HG02943 (cell line): Measurements from ENCODE around the gene ARMC9.
"Not testable (repeated sequence)": the region's sequence is repeated elsewhere in the genome, so short reads cannot be mapped to it uniquely, and the experiment has no call there.

ENCODE experiments used
- ATAC-seq: cut with Tn5 transposase; IDR thresholded peaks from one replicate; pipeline ENCODE4 v1.9.1; 2021; ENCODE audit warnings: mild to moderate bottlenecking, low read depth, moderate library complexity; ENCODE audit not compliant: unreplicated experiment

The ARMC9 gene

DNA sequence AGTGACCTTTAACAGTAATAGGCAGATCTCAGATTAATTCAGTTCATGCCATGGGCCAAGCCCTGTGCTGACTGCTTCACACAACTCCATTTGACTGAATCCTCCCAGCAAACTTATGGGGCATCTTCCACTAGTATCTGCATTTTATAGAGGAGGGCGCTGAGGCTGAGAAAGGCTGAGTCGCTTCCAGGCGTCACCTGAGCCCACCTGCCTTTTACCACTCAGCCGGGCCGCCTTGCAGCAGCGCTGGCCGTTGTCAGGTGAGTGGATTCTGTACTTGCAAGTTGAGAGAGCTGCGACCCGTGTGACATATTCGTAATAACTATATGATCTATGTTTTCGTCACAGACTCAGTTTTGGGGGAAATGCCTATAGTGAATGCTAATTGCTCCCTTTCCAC lies 137.8 kb downstream of the ARMC9 start:
- no peak for ATAC-seq

GRCh38 chr2:231336700-231337099 lies 138.3 kb downstream of the ARMC9 start:
- no peak for ATAC-seq

GRCh38 chr2:231337807-231338759 lies 139.7 kb downstream of the ARMC9 start:
- ATAC-seq: no peak

- no peak for ATAC-seq
These were observed 140.9 kb downstream of the ARMC9 start for GRCh38 chr2:231339316-231339715.

- no peak for ATAC-seq
These were observed 142.7 kb downstream of the ARMC9 start for GRCh38 chr2:231341100-231341499.

- ATAC-seq: no peak
These were observed 143.8 kb downstream of the ARMC9 start for GRCh38 chr2:231342061-231342711.

- ATAC-seq: no peak
These were observed 144.7 kb downstream of the ARMC9 start for GRCh38 chr2:231343006-231343710.

- no peak for ATAC-seq
These were observed 145.6 kb downstream of the ARMC9 start for GRCh38 chr2:231343988-231344387.

DNA sequence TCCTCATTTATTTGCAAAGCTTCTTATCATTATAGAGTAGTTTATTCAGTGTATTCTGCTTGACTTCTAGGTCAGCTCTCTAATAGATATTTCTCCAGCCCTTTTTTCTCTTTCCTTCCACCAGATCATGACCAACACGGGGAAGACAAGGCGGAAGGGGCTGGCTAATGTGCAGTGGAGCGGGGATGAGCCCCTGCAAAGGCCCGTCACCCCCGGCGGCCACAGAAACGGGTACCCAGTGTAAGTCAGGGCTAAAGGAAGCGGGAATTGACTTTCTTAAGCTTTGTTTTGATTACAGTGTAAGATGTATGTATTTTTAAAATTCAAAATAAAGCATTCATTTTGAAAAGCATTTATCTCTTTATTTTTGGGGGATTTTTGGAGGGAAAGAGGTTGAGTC lies 146.4 kb downstream of the ARMC9 start:
- no peak for ATAC-seq

GRCh38 chr2:231347081-231347480 lies 148.7 kb downstream of the ARMC9 start:
- no peak for ATAC-seq

GRCh38 chr2:231347638-231348037 lies 149.2 kb downstream of the ARMC9 start:
- no peak for ATAC-seq

DNA sequence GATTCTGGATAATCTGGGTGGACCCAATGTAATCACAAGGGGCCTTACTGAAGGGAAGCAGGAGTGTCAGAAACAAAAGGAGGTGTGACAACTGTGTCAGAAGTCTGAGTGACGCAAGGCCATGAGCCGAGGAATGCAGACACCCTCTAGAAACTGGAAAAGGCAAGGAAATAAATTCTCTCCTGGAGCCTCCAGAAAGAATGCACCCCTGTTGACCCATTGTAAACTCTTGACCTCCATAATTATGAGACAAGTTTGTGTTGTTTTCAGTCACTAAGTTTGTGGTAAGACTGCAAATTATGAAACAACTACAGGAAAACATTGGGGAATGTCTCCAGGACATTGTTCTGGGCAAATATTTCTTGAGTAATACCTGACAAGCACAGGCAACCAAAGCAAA lies 149.7 kb downstream of the ARMC9 start:
- no peak for ATAC-seq

DNA sequence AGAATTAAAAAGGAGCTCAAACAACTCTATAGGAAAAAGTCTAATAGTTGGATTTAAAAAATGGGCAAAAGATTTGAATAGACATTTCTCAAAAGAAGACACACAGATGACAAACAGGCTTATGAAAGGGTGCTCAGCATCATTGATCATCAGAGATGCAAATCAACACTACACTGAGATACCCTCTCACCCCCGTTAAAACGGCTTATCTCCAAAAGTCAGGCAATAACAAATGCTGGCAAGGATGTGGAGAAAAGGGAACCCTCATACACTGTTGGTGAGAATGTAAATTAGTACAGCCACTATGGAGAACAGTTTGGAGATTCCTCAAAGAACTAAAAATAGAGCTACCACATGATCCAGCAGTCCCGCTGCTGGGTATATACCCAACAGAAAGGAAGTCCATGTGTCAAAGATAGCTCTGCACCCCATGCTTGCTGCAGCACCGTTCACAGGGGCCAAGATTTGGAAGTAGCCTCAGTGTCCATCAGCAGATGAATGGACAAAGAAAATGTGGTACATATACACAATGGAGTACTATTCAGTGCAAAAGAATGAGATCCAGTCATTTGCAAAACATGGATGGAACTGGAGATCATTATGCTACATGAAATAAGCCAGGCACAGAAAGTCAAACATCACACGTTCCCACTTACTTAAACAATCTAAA lies 150.4 kb downstream of the ARMC9 start:
- no peak for ATAC-seq

GRCh38 chr2:231349374-231349735 lies 150.9 kb downstream of the ARMC9 start:
- not testable (repeated sequence) for ATAC-seq

- ATAC-seq: no peak
These were observed 153.2 kb downstream of the ARMC9 start for GRCh38 chr2:231351648-231352047.

DNA sequence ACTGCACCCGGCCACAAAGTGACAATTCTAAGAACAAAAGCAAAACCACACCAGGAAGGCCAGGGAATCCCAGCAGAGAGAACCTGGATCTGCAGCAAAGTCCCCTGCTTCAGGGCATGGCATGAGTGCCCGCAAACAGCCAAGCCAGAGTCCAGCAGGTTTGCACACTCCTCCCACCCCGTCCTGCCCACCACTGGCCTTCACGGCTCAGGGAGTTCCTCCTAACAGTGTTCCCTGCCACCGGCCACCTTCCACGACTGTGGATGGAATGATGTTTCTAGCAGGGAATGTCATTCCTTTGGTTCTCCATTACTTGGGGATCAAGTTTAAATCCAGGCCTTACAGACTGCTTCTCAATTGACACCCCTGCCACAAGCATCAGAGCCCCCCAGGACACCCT lies 155.0 kb downstream of the ARMC9 start:
- ATAC-seq: no peak

GRCh38 chr2:231355508-231356465 lies 157.4 kb downstream of the ARMC9 start:
- no peak for ATAC-seq

DNA sequence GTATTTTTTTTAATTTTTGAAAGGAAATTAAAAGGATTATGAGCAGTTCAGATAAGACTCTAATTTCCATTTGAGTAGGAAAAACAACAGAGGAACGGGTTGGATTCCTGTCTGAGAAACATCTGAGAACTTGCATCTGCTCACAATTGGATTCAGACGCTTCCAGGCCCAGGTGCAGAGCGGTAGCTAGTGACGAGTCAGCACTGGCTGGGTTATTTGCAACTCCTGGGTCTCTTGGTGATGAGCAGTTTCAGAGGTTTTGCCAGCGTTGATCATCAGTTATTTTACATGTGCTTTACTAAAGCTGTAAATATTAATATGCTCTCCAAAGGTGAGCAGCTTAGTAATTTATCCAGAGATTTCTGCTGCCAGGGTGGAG lies 158.0 kb downstream of the ARMC9 start:
- ATAC-seq: no peak

- no peak for ATAC-seq
These were observed 158.6 kb downstream of the ARMC9 start for GRCh38 chr2:231357048-231357447.

GRCh38 chr2:231357931-231358330 lies 159.5 kb downstream of the ARMC9 start:
- no peak for ATAC-seq
